GM21528 (cell line): ENCODE data around the gene BDKRB2.

Experiments used
- ATAC-seq: cut with Tn5 transposase; IDR thresholded peaks from one replicate; pipeline ENCODE4 v1.9.1; 2021; ENCODE audit warnings: mild to moderate bottlenecking, moderate library complexity; ENCODE audit not compliant: unreplicated experiment, low FRiP score

BDKRB2 gene

DNA sequence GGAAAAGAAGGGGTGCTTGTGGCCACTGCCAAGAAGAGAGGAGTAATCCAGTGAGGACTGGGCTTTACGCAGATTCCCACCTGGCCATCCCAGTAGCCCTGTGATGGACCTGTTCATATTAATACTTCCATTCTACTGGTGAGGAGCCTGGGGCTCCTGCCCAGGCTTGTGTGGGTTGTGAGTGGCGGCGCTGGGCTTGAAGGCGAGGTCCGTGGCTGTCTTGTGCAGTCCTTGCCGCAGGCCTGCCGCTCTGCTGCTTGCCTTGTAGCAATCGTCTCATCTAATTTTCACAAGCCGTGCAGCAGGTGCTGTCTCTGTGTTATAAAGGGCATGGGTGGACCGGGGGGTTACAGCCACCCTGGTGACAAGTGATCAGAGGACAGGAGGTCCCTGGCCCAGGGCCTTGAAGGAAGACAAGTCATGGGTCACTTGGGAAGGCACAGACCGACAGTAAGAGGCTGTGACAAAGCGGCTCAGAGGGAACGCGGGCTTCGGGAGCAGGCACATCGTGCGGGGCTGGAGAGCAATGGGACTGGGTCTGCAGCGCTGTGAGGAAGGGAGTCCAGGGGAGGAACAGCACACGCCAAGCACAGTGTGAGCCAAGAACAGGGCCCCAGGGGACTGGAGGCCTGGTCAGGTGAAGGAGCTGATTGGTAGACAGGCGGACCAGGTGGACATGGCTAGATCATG is 7.3 kb upstream of the BDKRB2 start:
- no peak for ATAC-seq

DNA sequence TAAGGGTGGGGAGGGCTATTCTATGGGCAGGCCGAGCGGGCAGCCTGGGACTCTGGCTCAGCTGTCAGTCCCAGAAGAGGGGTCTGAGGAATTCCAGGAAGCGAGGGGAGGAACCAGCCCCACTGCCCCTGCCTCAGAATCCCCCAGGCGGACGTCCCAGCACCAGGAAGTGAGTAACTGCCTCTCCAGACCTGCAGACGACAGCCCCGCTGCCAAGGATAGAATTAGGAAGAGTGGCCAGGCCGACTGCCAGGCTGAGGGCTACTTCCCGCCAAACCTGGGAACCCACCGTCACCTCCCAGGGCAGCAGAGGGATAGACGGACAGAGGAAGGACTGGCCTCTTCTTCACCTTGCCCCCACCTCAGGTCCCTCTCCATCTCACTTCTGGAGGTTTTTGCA is 6.7 kb upstream of the BDKRB2 start:
- no peak for ATAC-seq

DNA sequence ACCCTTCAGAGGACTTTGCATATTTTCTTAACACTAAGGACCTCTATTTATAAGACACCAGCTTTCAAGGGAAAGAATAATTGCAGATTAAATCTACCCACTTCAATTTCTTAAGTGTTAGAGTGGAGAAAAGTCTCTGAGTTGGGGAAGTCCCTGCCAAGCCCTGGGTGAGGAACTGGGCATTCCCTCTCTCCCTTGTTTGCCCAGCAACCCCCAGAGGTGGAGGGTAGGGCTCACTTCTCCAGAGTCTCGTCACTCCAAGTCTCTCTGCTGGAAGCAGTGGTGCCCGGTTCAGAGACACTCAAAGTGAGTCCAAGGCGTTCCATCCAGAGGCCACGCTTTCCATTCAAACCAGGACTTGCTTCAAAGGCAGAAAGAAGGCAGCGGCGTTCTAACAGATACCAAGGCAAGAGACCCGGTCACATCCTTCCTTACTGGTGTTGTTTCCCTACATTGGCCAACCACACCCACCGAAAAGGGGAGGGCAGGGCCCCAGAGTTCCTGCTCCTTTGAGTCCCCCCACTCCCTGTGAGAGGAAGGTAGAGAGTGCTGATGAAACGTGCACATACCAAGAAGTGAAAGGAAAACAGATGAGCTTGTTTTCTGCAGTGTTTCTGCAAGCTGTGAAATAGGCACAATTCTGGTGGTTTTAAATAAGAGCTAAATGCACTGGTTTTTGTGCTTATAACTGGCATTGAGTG is 6.1 kb upstream of the BDKRB2 start:
- ATAC-seq, result no peak

DNA sequence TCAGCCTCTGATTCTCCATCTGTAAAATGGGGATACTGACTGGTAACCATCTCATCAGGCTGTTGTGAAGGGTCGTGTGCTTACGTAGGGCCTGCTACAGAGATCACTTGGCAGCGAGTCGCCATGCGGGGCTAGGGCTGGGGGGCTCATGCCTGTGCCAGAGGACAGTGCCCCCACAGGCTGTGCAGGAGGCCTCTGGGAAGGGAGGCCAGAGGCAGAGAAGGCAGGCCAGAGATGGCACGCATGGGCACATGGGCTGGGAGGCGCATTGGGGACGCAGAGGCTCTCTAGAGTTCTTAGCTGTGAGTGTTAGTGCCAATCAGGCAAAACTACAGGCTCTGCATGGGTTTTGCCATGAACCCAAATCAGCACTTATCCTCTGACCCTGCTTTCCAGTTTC is 3.5 kb upstream of the BDKRB2 start:
- no peak for ATAC-seq

DNA sequence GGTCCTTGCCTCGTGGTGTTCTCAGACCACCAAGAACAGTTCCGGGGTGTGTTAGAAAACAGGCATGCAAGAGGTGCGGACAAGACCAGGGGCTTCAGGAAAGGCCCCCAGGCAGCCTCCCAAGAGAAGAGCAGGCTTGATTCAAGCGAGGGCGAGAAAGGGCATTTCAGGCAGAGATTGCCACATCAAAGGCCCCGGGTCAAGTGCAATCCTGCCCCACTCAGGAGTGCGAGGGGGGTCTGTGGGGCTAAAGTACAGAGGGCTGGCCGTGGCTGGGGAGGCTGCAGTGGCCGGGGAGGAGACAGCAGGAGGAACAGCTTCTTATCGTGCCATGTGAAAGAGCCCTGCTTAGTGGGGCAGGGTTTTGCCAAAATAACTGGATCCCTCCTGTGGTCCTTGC is 2.7 kb upstream of the BDKRB2 start:
- ATAC-seq, result no peak

DNA sequence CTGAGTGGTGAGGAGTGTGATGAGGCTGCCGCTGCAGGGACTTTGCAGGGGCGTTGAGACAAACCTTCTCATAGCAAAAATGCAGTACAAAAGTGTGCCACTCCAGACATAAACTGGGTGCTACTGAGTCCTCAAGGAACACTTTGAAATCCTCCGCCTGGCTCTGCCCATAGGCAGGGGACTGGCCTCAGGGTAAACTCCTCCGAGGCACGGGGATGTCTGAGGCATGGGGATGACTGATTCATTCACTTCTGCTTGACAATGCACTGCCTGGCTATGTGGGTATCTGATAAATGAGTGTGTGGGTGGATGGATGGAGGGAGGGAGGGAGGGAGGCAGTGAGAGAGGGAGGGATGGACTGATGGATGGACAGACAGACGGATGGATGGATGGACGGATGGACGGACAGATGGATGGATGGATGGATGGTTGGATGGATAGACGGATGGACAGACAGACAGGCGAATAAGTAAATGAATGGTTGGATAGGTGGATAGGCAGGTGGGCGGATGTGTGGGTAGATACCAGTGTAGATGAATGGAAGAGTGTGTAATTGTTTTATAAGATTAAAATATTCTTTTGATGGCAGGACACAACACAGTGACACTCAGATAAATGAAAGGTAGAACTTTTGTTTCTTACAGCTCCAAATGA is 2.1 kb upstream of the BDKRB2 start:
- no peak for ATAC-seq

DNA sequence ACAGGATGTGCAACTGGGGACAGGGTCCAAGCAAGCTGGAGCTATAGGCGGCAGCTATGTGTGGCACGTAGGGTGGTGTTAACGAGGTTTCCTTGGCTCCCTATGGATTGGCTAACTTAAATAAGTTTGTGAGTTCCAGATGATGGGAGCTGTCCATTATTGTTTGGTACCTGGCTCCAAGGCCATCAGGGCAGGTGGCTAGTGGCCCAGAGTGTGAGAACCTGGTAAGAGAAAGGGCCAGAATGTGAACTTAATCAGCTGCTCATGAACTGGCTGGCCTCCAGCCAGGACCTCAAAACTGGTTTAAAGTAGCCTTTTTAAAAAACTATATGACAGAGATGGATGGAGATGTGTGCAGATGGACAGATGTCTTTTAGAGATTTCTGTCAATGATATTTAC is 1.5 kb upstream of the BDKRB2 start:
- no peak for ATAC-seq

DNA sequence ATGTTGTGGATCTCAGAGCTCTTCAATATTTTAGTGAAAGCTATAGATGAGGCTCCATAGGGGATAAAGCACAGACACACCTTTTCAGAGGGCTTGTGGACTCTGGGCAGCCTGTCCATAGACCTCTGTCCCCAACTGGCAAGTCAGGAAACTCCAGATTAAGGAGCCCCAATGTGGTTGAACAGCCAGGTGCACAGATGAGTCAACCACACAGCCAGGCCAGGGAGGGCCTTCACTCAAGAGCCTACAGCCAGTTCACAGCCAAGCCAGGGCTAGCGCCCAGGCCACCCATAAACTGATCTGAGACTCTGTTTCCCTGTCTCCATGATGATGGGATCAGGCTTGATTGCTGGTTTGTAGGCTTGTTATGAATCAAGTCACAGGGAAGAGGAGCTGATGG is 1.0 kb upstream of the BDKRB2 start:
- no peak for ATAC-seq

DNA sequence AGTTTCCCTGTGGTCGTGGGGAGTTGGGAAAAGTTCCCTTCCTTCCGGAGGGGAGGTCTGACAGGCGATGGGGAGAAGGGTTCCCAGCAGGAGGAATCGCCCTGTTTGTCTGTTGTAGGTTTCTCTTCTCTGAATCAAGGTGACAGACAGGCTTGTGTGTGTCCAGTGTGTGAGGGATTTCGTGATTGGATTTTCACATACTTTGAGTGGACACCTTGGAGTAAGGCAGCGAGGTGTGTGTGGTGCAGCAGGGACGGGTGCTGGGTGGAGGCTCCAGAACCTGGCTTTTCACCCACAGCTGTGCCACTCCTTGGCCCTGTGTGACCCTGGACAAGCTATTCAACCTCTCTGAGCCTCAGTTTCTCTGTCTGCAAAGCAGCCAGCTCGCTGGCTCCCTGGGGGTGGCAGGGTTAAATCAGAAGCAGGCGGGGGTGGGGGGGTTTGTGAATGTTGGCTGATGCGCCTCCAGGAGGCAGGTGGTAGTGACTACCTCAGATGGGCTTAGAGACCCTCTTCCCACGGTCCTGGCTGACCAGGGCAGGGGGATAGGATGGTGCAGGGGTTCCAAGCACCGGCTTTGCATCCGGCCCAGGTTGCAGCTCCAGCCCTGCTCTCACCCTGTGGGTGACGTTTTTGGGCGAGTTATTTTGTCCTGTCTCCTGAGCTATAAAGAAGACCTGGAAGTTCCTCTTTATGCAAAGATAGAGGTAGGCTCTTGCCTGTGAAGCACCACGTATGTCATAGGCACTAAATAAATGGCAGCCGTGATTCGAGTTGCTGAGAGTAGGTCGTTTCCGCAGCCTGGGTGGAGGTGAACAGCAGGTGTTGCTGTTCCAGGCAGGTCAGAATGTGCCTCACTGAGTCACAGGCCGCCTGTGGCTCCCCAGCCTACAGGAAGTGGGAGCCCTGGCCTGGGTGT is 679 bp downstream of the BDKRB2 start:
- no peak for ATAC-seq

DNA sequence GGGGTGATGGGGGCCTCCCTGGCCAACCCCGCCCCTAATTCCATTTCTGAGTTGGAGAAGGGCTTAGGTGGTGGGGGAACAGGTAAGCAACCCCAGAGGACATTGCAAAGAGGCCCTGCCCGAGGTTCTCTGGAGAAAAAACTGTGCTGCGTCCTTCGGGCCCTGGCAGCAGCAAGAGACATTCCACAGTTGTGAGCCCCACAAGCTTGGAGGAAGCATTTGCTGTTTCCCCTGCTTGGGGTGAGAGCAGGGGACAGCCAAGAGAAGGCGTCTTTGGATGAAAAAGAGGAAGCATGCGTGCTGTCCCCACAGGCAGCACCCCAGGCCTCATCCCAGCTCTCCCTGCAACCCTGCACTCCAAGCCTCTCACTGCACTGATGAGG is 1.3 kb downstream of the BDKRB2 start:
- ATAC-seq, result no peak

DNA sequence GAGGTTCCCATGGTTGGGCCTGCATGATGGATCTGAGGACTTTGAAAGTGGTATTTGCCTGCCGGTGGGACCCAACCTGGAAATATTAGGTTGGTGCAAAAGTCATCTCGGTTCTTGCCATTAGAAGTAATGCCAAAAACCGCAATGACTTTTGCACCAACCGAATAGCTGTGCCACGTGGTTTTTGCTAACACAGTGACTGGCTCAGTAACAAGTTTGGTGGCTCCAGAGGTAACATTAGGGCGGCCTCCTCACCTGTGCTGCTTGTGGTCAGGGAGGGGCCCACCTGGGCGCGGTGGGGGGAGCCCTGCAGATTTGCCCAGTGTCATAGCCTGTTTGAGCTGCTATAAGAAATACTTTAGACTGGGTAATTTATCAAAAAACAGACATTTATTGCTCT is 1.8 kb downstream of the BDKRB2 start:
- ATAC-seq, result no peak

DNA sequence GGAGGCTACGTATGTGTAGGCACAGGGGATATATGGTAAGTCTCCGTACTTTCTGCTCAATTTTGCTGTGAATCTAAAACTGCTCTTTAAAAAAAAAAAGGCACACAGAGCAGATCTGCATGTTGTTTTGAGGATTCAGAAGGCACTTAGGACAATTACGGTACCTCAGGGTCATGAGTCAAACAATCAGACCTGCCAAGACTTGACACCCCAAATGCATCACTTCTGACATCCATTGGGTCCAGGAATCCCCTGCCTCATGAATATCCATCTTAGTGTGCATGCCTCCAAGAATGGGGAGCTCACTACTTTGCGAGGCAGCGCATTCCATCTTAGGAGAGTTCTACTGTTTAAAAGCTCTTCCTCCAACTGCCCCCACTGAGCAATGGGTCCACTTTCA is 3.0 kb downstream of the BDKRB2 start:
- ATAC-seq, result no peak

DNA sequence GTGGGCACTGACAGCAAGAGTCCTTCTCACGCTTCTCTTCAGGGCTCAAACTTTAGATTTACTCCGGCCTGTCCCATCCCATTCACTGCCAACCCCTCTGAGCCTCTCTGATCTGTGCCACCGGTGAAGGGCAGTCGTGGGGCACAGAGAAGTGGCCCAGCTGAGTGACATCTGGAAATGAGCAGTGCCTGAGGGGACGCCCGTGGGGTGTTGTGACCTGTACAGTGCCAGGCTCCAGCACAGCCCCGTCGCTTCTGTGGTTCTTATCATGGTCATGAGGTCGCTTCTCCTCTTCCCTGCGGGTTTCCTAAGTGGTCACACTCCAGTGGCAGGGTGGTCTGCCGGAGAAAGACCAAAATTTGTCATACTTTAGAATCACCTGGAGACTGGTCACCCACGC is 4.1 kb downstream of the BDKRB2 start:
- ATAC-seq, result no peak

DNA sequence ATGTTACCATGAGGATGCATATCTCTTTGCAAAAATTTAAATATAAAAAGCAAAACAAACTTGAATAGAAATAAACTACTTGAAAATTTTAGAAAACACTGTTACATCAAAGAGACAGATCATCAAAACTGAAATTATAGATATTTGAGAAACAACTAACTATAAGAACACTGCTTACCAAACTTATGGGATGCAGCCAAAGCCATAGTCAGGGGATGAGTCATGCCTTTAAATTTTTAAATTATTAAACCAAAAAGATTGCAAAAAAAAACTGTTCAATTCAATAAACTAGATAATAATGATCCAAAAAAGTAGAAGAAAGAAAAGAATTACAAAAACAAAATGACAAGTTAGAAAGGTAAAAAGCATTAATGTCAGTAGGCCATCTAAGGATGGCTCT is 7.5 kb downstream of the BDKRB2 start:
- no peak for ATAC-seq

DNA sequence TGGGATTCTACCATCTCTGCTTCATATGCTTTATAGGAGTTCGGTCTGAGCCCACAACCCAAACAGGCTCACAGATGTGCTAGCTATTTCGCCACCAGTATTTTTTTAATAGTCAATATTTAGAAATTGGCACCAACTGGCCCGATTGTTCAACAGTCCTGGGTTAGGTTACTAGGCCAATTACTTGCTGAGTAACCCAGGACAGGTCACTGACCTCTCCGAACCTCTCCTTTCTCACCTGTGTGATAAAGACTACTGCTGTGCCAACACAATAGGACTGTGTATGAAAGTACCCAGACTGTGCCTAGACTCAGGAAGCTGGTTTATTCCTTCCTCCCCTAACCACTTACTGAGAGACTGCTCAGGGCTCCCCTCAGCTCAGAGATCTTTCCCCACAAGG is 8.3 kb downstream of the BDKRB2 start:
- no peak for ATAC-seq

DNA sequence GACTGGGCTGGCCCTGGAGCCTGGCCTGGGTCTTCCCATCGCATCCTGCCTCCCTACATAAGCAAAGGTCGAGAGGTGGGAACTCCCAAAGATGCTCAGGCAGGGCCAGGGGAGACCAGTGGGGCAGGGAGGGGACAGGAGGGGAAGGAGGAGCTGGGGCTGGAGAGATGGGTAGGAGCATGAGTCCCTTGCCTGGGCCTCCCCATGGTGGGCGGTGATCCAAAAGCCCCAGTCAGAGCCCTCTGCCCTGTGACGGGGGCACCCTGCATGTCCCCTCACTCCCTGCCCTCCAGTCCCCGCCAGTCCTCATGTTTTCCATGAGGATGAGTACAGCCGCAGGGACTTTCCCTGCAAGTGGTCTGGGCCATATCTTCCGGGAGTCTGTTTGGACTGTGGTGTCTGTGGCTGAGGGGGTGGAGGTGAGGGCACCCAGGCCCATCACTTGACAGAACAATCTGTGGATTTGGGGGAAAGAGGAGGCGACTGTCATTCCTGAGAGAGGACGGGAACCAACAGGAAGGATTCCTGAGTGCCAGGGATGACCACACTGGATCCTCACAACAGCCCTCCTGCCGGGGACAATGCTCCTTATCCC is 9.3 kb downstream of the BDKRB2 start:
- ATAC-seq, result no peak

DNA sequence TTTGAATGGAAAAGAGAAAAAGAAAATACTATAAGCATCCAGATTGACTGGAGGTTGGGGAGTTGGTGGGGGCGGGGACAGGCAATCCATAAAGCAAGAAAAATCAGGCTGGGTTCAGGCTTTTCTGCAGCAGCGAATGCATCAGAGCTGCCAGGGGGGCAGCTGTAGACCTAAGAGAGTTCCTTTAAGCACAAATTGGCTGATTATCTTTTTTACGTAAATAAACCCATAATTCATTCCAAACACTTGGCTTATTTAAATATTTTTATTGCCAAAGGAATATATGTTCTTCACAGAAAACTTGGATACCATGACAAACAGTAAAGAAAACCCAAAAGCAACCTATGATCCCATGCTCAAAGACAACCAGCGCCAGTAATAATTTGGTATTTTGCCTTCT is 10.2 kb downstream of the BDKRB2 start:
- no peak for ATAC-seq

DNA sequence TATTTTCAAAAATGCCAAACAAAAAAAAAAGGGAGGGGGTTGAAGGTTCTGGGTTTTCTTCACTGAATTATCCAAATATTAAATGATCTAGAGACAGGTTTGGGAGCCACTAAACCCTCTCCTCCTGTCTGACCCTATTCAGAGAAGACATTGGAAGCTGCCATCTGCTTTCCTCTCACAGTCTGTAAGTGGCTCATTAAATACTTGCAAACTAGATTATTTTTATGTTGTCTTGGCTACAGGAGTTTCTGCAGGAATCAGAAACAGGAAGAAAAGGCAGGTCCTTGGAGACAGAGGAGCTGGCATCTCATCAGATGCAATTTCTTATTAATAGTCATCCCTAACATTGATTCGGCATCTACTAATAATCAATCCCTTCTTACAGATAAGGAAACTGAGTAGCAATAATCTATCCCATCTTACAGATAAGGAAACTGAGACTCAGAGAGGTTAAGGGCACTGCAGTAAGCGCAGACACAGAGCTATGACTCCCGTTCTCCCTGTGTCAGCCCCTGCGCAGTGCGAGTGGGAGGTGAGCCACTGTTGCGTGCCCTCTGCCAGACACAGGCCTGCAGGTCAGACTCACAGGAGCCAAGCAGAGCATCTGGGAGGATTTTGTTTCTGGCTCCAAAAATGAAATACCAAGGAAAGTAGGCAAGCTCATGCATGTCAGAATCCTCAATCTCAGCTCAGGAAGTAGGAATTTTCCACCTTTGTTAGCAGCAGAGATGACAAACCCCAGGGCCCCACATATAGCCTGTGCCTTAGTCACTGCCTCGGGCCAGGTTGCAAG is 11.0 kb downstream of the BDKRB2 start:
- no peak for ATAC-seq

DNA sequence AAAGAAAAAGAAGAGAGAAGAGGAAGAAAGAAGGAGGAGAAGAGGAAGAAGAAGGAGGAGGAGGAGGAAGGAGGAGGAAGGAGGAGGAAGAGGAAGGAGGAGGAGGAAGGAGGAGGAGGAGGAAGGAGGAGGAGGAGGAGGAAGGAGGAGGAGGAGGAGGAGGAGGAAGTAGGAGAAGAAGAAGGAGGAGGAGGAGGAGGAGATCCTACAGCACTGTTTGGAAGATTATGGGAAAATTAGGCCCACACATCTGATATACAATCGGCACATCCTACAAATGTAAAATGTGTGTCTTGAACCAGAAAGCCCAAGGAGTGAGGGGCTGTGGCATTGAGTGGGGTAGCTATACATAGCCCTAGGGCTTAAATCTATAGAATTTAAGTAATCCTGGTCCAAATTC is 12.0 kb downstream of the BDKRB2 start:
- ATAC-seq, result no peak

DNA sequence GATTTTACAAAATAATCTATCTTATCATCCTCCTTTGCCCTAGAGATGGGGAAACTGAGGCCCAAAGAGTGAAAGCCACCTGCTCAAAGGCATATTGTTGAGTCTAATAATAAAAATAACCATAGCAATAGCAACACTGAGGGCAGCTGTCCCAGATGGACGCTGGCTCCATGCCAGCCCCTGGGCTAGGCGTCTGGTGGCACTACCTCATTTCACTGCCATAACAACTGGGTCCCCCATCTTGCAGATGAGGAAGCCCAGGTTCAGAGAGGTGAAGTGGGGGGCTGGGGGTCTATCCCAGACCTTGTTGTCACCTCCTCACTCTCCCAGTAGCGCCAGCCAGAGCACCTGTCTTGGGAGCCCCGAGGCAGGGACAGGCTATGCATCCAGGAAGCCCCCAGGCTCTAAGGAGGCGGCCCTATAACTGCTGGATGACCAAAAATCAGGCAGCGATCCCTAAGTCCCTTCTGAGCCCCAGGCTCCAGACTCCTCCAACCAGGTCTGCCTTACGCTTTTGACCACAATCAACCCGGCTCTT is 12.8 kb downstream of the BDKRB2 start:
- no peak for ATAC-seq
